Endothelial cell of umbilical vein (primary cell): Measurements from ENCODE around the gene SPINK1. TPM values are rescaled to one million over a fixed set of nuclear protein-coding genes. Genes with fewer than 3 reads are reported as not detected.

Experiments
- BruUV-seq: library from RNA; stranded (reverse); fragments of 400-500 nt; replicated peaks from 2 replicates; lab custom pipeline; 2021; lab: Mats Ljungman, UMichigan
- CTCF ChIA-PET: fragments of 300-600, 350-600 bp; sonication (Branson Sonifier 250); formaldehyde crosslinking; loops from one replicate; lab custom pipeline; 2021; ENCODE audit warnings: antibody characterized with exemption, inconsistent platforms; lab: Charles Lee
- POLR2A ChIA-PET: fragments of 300-600, 350-600 bp; sonication (Branson Sonifier 250); formaldehyde crosslinking; loops from one replicate; lab custom pipeline; 2021; ENCODE audit warnings: antibody characterized with exemption, inconsistent platforms; lab: Charles Lee
- DNase-seq: peaks from one replicate; pipeline ENCODE4 v3.0.0-alpha.2; 2011; ENCODE audit warnings: low read depth, low spot score
- FAIRE-seq: peaks from 2 replicates; lab custom pipeline; 2011; peaks lifted over from hg19 to GRCh38; lab: Jason Lieb, UNC
- H2AFZ ChIP-seq: 2 replicates; pipeline ENCODE4 v1.6.0; 2012; ENCODE audit warnings: low read depth, low read length, control low read depth, inconsistent platforms
- H3K27ac ChIP-seq: 2 replicates; pipeline ENCODE4 v1.5.1; 2011; ENCODE audit warnings: low read depth, mild to moderate bottlenecking, control low read depth, low read length, moderate library complexity; ENCODE audit not compliant: insufficient read depth
- H3K27me3 ChIP-seq, 2 experiments: 2 replicates each; pipeline versions ENCODE4 v1.6.0 to v1.6.1; 2011; ENCODE audit warnings: low read length in 2 of 2, mixed read lengths in 1 of 2; ENCODE audit not compliant: control insufficient read depth in 2 of 2, insufficient read depth in 2 of 2
- H3K36me3 ChIP-seq, 2 experiments: 2 replicates in 1 of 2; 3 replicates in 1 of 2; pipeline ENCODE4 v1.5.1; 2011; ENCODE audit warnings: low read length in 2 of 2, mild to moderate bottlenecking in 1 of 2, moderate library complexity in 1 of 2; ENCODE audit not compliant: control insufficient read depth in 2 of 2, insufficient read depth in 2 of 2; ENCODE audit errors: extremely low read depth in 1 of 2
- H3K4me1 ChIP-seq: 3 replicates; pipeline ENCODE4 v1.5.1; 2011; ENCODE audit warnings: mild to moderate bottlenecking, low read length; ENCODE audit not compliant: control insufficient read depth, insufficient read depth; ENCODE audit errors: extremely low read depth
- H3K4me2 ChIP-seq: 2 replicates; pipeline ENCODE4 v1.6.1; 2011; ENCODE audit warnings: low read length, control low read depth, mixed read lengths; ENCODE audit not compliant: insufficient read depth
- H3K4me3 ChIP-seq, 3 experiments: fragments of 200-600 bp in 1 of 3; sonication (generic), shearing (Covaris generic) in 1 of 3; replicated peaks in 1 of 3; 2 replicates each; pipeline ENCODE4 v1.5.1; 2011 to 2016; ENCODE audit warnings: control low read depth in 3 of 3, low read length in 3 of 3, mild to moderate bottlenecking in 2 of 3, inconsistent platforms in 1 of 3, low read depth in 1 of 3, moderate library complexity in 1 of 3; ENCODE audit not compliant: insufficient read depth in 1 of 3
- H3K79me2 ChIP-seq: 2 replicates; pipeline ENCODE4 v1.6.0; 2012; ENCODE audit warnings: low read length, inconsistent platforms; ENCODE audit not compliant: control insufficient read depth, insufficient read depth
- H3K9ac ChIP-seq: replicated peaks from 2 replicates; pipeline ENCODE3; 2011; ENCODE audit warnings: low read length, control low read depth; ENCODE audit not compliant: insufficient read depth; ENCODE audit errors: extremely low read depth
- H3K9me1 ChIP-seq: replicated peaks from 3 replicates; pipeline ENCODE4 v1.6.0; 2011; ENCODE audit warnings: mild to moderate bottlenecking, low read length; ENCODE audit not compliant: control insufficient read depth, insufficient read depth; ENCODE audit errors: extremely low read depth
- H3K9me3 ChIP-seq: replicated peaks from 2 replicates; pipeline ENCODE4 v1.5.1; 2012; ENCODE audit warnings: low read length, inconsistent platforms; ENCODE audit not compliant: control insufficient read depth, insufficient read depth
- H4K20me1 ChIP-seq: replicated peaks from 2 replicates; pipeline ENCODE3; 2011; ENCODE audit warnings: mild to moderate bottlenecking, low read length; ENCODE audit not compliant: control insufficient read depth, insufficient read depth; ENCODE audit errors: extremely low read depth
- EZH2 ChIP-seq: IDR thresholded peaks from 2 replicates; pipeline ENCODE4 v1.6.1; 2012; ENCODE audit warnings: borderline replicate concordance, low read depth, mild to moderate bottlenecking, moderate library complexity, low read length, inconsistent platforms; ENCODE audit not compliant: severe bottlenecking
- FOS ChIP-seq: IDR thresholded peaks from 2 replicates; pipeline ENCODE4 v1.6.1; 2011; ENCODE audit warnings: mild to moderate bottlenecking, low read length, moderate library complexity, borderline replicate concordance; ENCODE audit not compliant: insufficient read depth
- GATA2 ChIP-seq: IDR thresholded peaks from 2 replicates; pipeline ENCODE4 v1.7.0; 2011; ENCODE audit warnings: low read depth, mild to moderate bottlenecking, moderate library complexity, mixed read lengths, low read length; ENCODE audit not compliant: insufficient read length, insufficient read depth
- JUN ChIP-seq: IDR thresholded peaks from 2 replicates; pipeline ENCODE4 v1.6.1; 2011; ENCODE audit warnings: borderline replicate concordance, low read depth; ENCODE audit not compliant: insufficient read length, insufficient read depth
- MYC ChIP-seq: IDR thresholded peaks from one replicate; pipeline ENCODE4 v1.6.1; 2011; ENCODE audit warnings: mild to moderate bottlenecking, low read depth, low read length
- POLR2A ChIP-seq: IDR thresholded peaks from 2 replicates; pipeline ENCODE4 v1.6.1; 2012; ENCODE audit warnings: low read depth, mild to moderate bottlenecking, control low read depth, low read length
- POLR2AphosphoS5 ChIP-seq: IDR thresholded peaks from 2 replicates; pipeline ENCODE4 v1.6.1; 2012; ENCODE audit warnings: low read depth, mild to moderate bottlenecking, control low read depth, low read length, moderate library complexity; ENCODE audit not compliant: insufficient read depth
- dilution Hi-C: fragments of 300-500 bp; cut with MboI; formaldehyde crosslinking; loops from one replicate; pipeline ENCODE4 v1.15.0; 2019; ENCODE audit warnings: low sequenced_read_pairs; ENCODE audit not compliant: extremely low pct_ligation_motif_present
- intact Hi-C: fragments of 100-400 bp; cut with micrococcal nuclease; formaldehyde crosslinking; loops from one replicate; pipeline ENCODE4 v1.10.0; 2022
- polyA plus RNA-seq, 4 experiments: library from polyadenylated mRNA; depleted of rRNA in 3 of 4; stranded (reverse) in 3 of 4; unstranded in 1 of 4; fragments of >200 nt; gene quantifications; 2 replicates each; pipeline versions ENCODE4 v1.2.1 to v1.2.3, GENCODE V29; 2011 to 2012; ENCODE audit warnings: missing spikeins in 1 of 4
- total RNA-seq: library from RNA; stranded (reverse); gene quantifications from 2 replicates; pipeline ENCODE4 v1.2.3, GENCODE V29; 2021
- TF ChIP-seq, protein P1 (sequence below): IDR thresholded peaks from 2 replicates; pipeline ENCODE4 v1.6.1; 2011; ENCODE audit not compliant: insufficient read depth, insufficient read length
- TF ChIP-seq, protein P2 (sequence below), 2 donors: IDR thresholded peaks; 1 replicate in 1 of 2; 2 replicates in 1 of 2; pipeline ENCODE4 v1.5.1; 2011; ENCODE audit warnings: low read length in 2 of 2, mild to moderate bottlenecking in 2 of 2, moderate library complexity in 2 of 2, control low read depth in 1 of 2, inconsistent platforms in 1 of 2, low read depth in 1 of 2; ENCODE audit not compliant: insufficient read depth in 1 of 2; ENCODE audit errors: extremely low read depth in 1 of 2

The SPINK1 gene
- total and polyA plus RNA-seq, 2 donors (not counting 3 experiments of a cell fraction or from before 2014, with no cell fraction given), result not detected

DNA sequence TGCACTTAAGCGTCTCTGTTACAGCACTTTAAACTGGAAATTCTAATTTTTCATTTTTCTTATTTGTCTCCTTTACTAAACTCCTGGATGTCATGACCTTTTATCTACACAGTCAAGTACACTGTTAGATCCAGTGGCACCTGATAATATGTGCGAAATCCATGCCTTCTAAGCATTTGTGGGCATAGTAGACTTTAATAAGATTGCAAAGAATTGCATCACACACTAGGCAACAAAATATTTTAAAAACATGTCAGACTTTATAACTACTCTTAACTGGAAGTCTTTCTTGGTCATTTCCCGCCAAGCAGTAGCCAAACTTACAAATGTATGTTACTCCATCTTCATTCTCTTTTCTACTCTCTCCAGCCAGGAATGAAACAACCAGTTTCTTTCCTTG lies 5.0 kb upstream of the SPINK1 start:
- DNase-seq (no peak), FAIRE-seq (no peak)
- intact Hi-C loops (no loop called here), dilution Hi-C loops (no loop called here)
- Histone ChIP-seq H3K27ac (no peak overlapping the region), H3K4me1 (no peaks in the 10 kb centered on the region), H3K4me3 (no peak overlapping the region), H3K9me1 (no peaks in the 10 kb centered on the region), H3K9me3 (no peaks in the 10 kb centered on the region), H2AFZ (no peak overlapping the region), H3K79me2 (no peaks in the 10 kb centered on the region), H3K36me3 (no peaks in the 10 kb centered on the region), H3K4me2 (no peak overlapping the region), H4K20me1 (no peaks in the 10 kb centered on the region), H3K27me3 (no peaks in the 10 kb centered on the region), H3K9ac (no peak overlapping the region)
- ChIA-PET POLR2A (no interaction called here), CTCF (no interaction called here)
- TF ChIP-seq, protein P1, sequence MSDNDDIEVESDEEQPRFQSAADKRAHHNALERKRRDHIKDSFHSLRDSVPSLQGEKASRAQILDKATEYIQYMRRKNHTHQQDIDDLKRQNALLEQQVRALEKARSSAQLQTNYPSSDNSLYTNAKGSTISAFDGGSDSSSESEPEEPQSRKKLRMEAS, result no peak
- TF ChIP-seq GATA2 (no peak), FOS (no peak), POLR2AphosphoS5 (no peak), MYC (no peak), JUN (no peak), POLR2A (no peak), EZH2 (no peak)
- TF ChIP-seq, protein P2, sequence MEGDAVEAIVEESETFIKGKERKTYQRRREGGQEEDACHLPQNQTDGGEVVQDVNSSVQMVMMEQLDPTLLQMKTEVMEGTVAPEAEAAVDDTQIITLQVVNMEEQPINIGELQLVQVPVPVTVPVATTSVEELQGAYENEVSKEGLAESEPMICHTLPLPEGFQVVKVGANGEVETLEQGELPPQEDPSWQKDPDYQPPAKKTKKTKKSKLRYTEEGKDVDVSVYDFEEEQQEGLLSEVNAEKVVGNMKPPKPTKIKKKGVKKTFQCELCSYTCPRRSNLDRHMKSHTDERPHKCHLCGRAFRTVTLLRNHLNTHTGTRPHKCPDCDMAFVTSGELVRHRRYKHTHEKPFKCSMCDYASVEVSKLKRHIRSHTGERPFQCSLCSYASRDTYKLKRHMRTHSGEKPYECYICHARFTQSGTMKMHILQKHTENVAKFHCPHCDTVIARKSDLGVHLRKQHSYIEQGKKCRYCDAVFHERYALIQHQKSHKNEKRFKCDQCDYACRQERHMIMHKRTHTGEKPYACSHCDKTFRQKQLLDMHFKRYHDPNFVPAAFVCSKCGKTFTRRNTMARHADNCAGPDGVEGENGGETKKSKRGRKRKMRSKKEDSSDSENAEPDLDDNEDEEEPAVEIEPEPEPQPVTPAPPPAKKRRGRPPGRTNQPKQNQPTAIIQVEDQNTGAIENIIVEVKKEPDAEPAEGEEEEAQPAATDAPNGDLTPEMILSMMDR (IDR thresholded peaks at IDR 0.05; ENCODE audit: extremely low read depth in 1 of 2, insufficient read depth in 1 of 2, low read depth in 1 of 2, low read length in 2 of 2), result no peak
- BruUV-seq, result no TSS peak
